HCT116 (cell line): ENCODE measurements around the gene NCAPD3.

Experiments used
- CTCF ChIP-seq, 3 experiments: fragments of 200-600 bp in 1 of 3; sonication (generic) in 1 of 3; IDR thresholded peaks in 2 of 3; conservative IDR thresholded peaks in 1 of 3; 2 replicates each; pipeline ENCODE4 v1.5.1; 2012 to 2017; ENCODE audit warnings: low read depth in 2 of 3, low read length in 2 of 3, antibody characterized with exemption in 1 of 3, borderline replicate concordance in 1 of 3, control low read depth in 1 of 3, mild to moderate bottlenecking in 1 of 3, mixed read lengths in 1 of 3, mixed run types in 1 of 3, moderate library complexity in 1 of 3; ENCODE audit not compliant: insufficient read depth in 1 of 3
- MAX ChIP-seq: IDR thresholded peaks from 2 replicates; pipeline ENCODE4 v1.6.1; 2012
- POLR2A ChIP-seq: IDR thresholded peaks from 2 replicates; pipeline ENCODE4 v1.7.0; 2011; ENCODE audit warnings: borderline replicate concordance; ENCODE audit not compliant: insufficient read depth, insufficient read length; ENCODE audit errors: extremely low read depth
- ZBTB33 ChIP-seq: IDR thresholded peaks from 2 replicates; pipeline ENCODE4 v1.6.1; 2011; ENCODE audit warnings: mild to moderate bottlenecking, low read length, moderate library complexity; ENCODE audit not compliant: insufficient replicate concordance; ENCODE audit errors: extremely low read depth
- ZFX ChIP-seq: fragments of 450-650 bp; IDR thresholded peaks from 2 replicates; pipeline ENCODE4 v1.6.1; 2017

- no peak for TF ChIP-seq CTCF (IDR thresholded peaks at IDR 0.05 in 2 of 3, conservative IDR thresholded peaks at IDR 0.05 in 1 of 3; ENCODE audit: borderline replicate concordance in 1 of 3, insufficient read depth in 1 of 3, low read depth in 2 of 3, low read length in 2 of 3)
- no peak for TF ChIP-seq ZFX
- TF ChIP-seq POLR2A: no peak
- no peak for TF ChIP-seq MAX
- TF ChIP-seq ZBTB33: no peak
Observed at GRCh38 chr11:134132808-134133207, 91.0 kb downstream of the NCAPD3 start.
